Activated CD4-positive, alpha-beta T cell treated with anti-CD3 and anti-CD28 coated beads, Interleukin-2, Interleukin-6, amounts not matched to agents 100 ng/mL and 50 ng/mL, durations not matched to agents 16 hours and 8 hours (primary cell): ENCODE data around the gene BTBD7.

ENCODE experiments used
- DNase-seq: peaks from one replicate; pipeline ENCODE4 v3.0.0-alpha.2; 2020

BTBD7 gene

GRCh38 chr14:93302688-93303581, 29.9 kb downstream of the BTBD7 start:
- DNase-seq, result no peak

DNA sequence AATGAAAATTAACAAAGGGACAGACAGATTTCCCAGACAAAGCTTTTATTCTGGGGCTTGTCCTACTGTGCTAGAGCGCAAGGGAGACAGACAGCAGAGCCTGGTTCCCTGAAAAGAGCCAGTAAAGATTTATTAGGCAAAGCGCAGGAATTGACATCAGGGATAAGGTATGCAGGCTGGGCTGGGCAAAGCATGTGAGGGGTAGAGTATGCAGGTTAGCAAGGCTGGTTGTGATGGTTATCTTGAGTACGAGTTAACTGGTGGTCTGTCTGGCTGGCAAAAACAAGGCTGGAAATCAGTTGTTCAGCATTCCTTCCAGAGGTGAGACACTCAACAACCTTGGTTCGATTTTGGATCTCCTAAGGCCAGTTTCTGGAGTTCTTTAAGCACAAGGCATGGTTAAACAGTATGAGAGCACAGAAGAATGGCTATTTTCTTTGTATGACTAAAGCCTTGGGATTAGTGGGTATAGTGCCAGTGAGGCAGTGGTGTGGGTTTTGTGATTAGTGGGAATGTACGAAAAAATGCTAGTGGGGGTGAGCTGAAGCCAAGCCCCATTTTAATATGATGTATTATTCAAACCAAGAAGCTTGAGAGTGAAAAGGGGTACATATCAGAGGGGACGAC, 30.9 kb downstream of the BTBD7 start:
- DNase-seq, result no peak

GRCh38 chr14:93299866-93300265, 33.0 kb downstream of the BTBD7 start:
- no peak for DNase-seq

GRCh38 chr14:93299416-93299815, 33.4 kb downstream of the BTBD7 start:
- DNase-seq, result no peak

DNA sequence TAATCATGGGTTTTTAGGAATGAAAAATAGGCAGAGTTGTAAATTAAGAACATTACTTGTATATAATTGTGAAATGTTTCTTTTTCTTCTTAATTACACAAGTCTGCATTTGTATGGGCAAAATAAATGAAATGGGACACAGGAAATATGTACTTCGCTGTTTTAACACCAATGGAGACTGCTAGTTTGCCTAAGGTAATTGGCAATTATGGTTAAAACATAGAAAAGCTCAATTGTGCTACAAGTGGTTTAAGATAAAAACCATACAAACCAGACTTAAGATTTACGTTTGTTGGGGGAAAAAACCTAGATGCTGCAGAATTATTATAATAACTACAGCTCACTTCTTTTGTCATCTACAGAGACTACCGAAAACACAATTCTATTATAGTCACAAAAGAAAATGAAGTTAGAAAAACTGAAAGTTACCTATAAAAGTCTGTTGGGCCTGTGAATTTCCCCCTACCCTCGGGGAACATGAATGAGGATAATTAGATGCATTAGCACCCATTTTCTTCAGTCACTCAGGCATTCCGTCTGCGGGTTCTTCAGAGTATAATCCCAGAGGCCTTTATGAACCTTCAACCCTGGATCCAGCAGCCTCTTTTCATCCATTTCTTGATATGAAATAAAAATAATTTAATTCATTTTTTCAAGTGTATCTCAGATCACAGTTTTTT, 37.2 kb downstream of the BTBD7 start:
- no peak for DNase-seq

GRCh38 chr14:93286212-93286890, 46.5 kb downstream of the BTBD7 start:
- no peak for DNase-seq

- no peak for DNase-seq
These were observed 47.8 kb downstream of the BTBD7 start for GRCh38 chr14:93285044-93285443.

DNA sequence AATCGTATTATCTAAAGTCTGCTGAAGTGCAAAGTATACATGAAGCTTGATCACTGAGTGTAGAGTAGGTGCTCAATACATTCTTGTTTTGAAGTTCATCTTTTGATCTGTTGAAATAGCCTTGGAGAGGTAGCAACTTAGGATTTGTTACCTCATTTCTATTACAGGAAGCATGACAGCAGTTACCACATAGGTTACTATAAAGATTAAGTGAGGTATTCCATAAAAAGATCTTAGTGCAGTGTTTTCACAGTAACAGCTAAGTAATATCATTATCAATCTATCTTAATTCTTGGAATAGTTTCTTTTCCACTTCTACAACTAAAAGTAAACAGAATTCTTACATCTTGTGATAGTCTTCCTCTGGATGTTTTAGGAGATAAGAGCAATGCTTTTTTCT, 50.9 kb downstream of the BTBD7 start:
- no peak for DNase-seq

GRCh38 chr14:93280743-93281142, 52.1 kb downstream of the BTBD7 start:
- DNase-seq, result no peak

DNA sequence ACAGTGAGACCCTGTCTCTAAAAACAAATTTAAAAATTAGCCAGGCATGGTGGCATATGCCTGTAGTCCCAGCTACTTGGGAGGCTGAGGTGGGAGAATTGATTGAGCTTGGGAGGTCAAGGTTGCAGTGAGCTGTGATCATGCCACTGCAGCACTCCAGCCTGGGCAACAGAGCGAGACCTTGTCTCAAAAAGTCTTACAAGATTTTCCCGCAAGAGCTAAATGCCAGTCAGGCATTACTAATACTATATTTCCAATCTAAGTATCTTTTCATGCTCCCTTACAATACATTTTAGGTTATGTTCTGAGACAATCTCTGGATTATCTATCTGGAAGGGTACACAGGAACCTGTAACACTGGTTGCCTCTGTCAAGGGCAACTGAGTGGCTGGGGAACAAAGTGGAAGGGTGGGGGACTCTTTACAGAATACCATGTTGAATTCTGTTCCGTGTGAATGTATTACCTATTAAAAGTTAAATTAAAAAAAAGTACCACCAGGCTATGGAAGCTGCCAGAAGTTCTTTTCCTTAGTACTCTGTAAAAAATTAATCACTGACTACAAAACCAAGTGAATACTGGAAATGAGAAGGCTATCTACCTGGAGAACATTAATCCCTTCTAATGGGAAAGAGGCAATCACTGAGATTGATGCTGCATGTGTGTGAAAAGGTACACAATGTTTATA, 56.7 kb downstream of the BTBD7 start:
- DNase-seq, result no peak

- DNase-seq, result no peak
These were observed 58.6 kb downstream of the BTBD7 start for GRCh38 chr14:93274055-93274806.

DNA sequence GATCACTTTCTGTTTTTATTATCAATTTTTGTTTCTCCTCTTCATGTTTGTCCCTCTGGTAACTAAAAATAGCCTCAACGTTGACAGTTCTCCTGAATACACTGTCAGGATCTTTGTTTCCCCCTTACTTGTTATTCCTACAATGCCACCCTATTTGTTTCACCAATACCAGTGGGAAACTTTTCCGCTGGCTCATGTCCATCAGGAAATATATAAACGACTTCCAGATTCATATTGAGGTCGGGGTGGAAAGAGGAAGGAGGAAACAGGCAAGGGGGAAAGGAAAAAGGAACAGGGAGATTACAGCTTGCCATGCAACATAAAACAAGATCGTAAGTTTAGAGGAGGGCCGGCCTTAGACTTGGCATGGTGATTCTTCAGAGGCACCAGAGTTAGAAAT, 61.7 kb downstream of the BTBD7 start:
- no peak for DNase-seq

- no peak for DNase-seq
These were observed 63.3 kb downstream of the BTBD7 start for GRCh38 chr14:93269341-93270068.

- DNase-seq, result no peak
These were observed 64.4 kb downstream of the BTBD7 start for GRCh38 chr14:93268406-93268805.

GRCh38 chr14:93267149-93267711, 65.6 kb downstream of the BTBD7 start:
- no peak for DNase-seq

- DNase-seq, result no peak
These were observed 66.7 kb downstream of the BTBD7 start for GRCh38 chr14:93266127-93266526.

DNA sequence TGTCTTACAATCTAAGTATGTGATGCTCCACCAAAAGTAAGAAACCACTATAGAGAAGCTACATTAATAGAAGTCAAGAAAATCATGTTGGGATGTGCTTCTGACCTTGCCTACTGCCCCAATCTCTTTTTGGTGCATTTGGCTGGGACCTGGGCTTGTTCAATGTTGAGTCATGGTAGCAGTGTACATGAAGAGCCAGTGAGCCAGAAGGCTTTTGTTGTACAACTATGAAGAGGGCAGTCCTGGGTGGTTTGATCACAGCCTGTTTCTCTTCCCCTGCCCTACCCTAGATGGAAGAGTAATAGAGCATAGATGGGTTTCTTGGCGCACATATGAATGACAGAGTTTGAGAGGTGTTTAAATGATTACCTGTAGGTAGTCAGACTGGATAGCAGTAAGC, 69.4 kb downstream of the BTBD7 start:
- DNase-seq, result no peak

DNA sequence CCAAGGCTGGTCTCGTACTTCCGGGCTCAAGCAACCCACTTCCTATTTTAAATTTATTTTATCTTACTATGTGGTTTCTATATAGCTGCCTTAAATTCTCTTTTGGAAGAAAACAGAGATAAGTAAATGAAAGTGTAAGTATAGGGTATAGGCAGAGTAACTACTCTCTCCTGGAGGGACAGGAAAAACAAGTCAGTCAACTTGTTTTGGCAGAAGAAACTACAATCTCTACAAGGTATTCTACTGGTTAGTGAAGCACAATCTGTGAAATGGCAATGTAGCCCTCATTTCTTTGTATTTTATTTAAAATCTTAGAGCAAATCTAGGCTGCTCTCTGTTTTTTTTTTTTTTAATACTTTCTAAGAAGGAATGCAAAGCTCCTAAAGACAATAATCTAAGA, 70.4 kb downstream of the BTBD7 start:
- DNase-seq, result no peak

DNA sequence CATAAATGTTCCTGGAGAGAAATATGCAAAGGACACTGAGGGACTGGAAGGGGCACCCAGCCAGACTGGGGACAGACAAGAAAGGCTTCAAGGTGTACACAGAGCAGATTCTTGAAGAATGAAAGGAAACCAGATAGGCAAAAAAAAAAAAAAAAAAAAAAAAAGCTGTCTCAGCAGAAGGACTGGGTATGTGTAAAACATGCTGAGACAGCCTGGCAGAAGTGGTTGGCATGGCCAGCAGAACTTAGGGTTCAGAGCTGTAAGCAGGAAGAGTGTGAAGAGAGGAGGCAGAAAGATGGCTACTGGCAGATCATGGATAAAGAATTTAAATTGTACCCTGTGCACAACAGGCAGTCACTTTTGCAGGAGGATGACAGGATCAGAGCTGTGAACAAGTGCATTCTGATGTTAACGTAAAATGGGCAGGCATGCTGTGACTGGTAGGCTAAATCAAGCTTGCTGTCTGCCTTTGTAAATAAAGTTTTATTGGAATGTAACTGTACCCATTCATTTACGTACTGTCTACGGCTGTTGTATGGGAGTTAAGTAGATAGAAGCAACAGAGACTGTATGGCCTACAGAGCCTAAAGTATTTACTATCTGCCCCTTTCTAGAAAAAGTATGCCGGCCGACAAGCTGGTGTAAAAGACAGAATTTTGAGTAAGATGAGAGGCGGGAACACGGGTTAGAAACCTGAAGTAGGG, 83.6 kb downstream of the BTBD7 start:
- no peak for DNase-seq

DNA sequence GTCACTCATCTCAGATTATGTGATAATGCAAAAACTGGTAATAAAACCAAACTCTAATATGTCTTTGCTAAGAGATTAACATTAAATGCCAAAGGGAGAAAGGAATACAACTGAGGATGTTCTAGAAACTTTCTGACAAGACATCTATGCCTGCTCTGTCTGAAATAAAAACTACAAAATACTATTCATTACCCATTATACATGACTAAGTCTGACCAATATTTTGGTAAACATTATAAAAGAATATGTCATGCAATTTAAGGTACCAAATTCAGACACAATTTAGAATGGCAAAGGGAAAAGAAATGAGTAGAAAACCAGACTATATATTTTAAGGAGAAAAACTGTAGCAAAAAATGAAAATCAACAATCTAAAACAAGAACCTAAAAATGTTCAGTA, 86.3 kb downstream of the BTBD7 start:
- DNase-seq, result no peak
